ENCODE measurements around the gene CFAP97.
"Not testable (repeated sequence)": the region's sequence is repeated elsewhere in the genome, so short reads cannot be mapped to it uniquely, and the experiment has no call there.

CFAP97 gene

DNA sequence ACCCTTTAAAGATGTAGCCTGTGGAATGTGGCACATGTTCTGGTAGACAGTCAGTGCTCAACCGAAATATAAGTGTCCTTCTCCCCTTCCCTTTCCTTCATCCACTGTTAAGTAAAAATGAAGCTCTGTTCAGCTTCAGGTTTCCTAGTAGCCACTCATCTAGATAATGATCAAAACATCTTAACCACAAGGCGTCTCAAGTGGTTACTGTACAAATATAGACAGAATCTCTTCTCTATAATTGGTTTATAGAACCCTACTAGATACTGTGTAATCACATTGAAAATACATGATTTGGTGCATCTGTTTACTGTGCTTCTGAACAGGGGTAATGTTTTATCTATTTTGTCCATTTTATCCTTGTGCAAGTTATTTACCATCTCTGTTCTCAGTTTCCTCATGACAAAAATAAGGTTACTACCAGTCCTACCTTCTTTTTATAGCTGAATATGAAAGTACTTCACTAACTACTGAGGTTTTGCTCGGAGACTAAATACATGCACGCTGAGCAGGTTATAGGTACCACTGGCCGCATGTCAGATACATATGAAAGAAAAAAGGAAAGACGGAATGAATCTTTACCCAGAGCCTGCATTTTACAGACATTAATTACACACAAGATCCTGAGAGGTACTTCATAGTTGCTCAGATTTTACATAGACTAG, 81.0 kb downstream of the CFAP97 start:
- Histone ChIP-seq H3K9ac (ENCODE audit: low read length) (no peak overlapping the region), H3K79me2 (ENCODE audit: insufficient read depth, low read length) (no peaks in the 10 kb centered on the region), H3K9me2 (replicated peaks; ENCODE audit: insufficient read depth, low read length) (no peaks in the 10 kb centered on the region), H4K20me1 (ENCODE audit: low read depth, low read length) (no peaks in the 10 kb centered on the region), H3K27ac (ENCODE audit: low read depth, low read length) (no peak overlapping the region), H3K9me3 (ENCODE audit: insufficient read depth, low read length) (no peaks in the 10 kb centered on the region), H2AFZ (ENCODE audit: low read depth, low read length, severe bottlenecking) (no peak overlapping the region), H3K27me3 (ENCODE audit: low read length) (no peaks in the 10 kb centered on the region), H3K4me2 (ENCODE audit: low read depth, low read length, poor library complexity, severe bottlenecking) (no peak overlapping the region), H3F3A (ENCODE audit: insufficient read depth) (no peaks in the 10 kb centered on the region), H3K4me3 (ENCODE audit: insufficient read depth, low read length, poor library complexity, severe bottlenecking) (no peak overlapping the region), H3K36me3 (ENCODE audit: low read length) (no peaks in the 10 kb centered on the region)
- TF ChIP-seq, protein P1, sequence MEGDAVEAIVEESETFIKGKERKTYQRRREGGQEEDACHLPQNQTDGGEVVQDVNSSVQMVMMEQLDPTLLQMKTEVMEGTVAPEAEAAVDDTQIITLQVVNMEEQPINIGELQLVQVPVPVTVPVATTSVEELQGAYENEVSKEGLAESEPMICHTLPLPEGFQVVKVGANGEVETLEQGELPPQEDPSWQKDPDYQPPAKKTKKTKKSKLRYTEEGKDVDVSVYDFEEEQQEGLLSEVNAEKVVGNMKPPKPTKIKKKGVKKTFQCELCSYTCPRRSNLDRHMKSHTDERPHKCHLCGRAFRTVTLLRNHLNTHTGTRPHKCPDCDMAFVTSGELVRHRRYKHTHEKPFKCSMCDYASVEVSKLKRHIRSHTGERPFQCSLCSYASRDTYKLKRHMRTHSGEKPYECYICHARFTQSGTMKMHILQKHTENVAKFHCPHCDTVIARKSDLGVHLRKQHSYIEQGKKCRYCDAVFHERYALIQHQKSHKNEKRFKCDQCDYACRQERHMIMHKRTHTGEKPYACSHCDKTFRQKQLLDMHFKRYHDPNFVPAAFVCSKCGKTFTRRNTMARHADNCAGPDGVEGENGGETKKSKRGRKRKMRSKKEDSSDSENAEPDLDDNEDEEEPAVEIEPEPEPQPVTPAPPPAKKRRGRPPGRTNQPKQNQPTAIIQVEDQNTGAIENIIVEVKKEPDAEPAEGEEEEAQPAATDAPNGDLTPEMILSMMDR (IDR thresholded peaks at IDR 0.05; ENCODE audit: insufficient read depth, low read length, poor library complexity, severe bottlenecking) = no peak
- TF ChIP-seq EZH2phosphoT487 (conservative IDR thresholded peaks at IDR 0.05; ENCODE audit: low read length) = no peak

DNA sequence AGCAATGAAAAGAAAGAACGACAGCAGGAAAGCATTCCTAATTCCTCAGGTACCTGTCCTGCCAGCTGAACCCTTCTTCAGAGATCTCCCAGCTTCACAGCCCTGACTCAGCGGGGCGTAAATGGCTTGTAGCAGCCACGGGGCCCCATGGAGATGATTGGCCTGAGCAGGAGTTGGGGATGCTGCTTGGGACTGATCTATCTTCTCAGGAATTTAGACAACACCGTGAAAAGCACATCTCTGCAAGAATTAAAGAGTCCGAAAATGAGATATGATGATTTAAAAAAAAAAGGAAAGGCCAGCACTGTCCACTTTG, 83.2 kb downstream of the CFAP97 start:
- no peak overlapping the region for H3K4me2 ChIP-seq (ENCODE audit: low read depth, low read length, poor library complexity, severe bottlenecking)
- TF ChIP-seq, protein P1 (IDR thresholded peaks at IDR 0.05; ENCODE audit: insufficient read depth, low read length, poor library complexity, severe bottlenecking) = no peak
- no peak for TF ChIP-seq EZH2phosphoT487 (conservative IDR thresholded peaks at IDR 0.05; ENCODE audit: low read length)

DNA sequence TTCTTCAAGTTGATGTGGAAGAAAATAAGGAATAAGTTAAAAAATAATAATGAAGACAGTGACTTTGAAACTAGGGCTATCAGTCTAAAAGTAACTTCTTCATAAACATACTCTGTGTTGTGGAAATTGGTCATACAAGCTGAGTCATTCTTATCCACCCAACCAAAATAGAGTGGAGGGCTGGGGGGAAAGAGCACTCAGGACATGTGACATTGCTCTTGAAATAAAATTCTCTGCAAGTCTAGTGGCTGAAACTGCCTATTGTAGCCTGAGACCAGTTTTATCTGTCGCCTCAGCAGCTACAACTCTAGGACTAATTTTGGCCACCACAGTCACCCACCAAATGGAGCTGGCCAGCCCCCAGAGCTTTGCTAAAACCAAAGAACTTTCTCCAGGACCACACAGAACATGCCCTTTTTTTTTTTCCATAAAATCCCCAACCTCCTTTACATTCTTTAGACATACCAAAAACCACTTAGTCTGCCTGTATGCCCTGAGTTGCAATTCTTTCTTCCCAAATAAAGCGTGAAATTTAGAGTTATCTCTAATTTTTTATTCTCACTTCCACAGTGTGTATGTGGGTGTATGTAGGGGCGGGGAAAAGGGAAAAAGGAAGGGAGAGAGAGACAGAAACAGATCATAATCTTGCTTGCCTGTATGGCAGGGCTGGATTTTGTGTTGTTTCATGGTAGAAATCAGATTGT, 83.7 kb downstream of the CFAP97 start:
- no peaks in the 10 kb centered on the region for H3K79me2 ChIP-seq (ENCODE audit: insufficient read depth, low read length)
- H2AFZ ChIP-seq (ENCODE audit: low read depth, low read length, severe bottlenecking) = no peak overlapping the region
- H3F3A ChIP-seq (ENCODE audit: insufficient read depth) = no peaks in the 10 kb centered on the region
- TF ChIP-seq, protein P1 (IDR thresholded peaks at IDR 0.05; ENCODE audit: insufficient read depth, low read length, poor library complexity, severe bottlenecking) = no peak
- no peak for TF ChIP-seq EZH2phosphoT487 (conservative IDR thresholded peaks at IDR 0.05; ENCODE audit: low read length)
- no peak overlapping the region for H3K9ac ChIP-seq (ENCODE audit: low read length)
- H3K27me3 ChIP-seq (ENCODE audit: low read length) = no peaks in the 10 kb centered on the region
- no peak overlapping the region for H3K27ac ChIP-seq (ENCODE audit: low read depth, low read length)
- no peak overlapping the region for H3K4me2 ChIP-seq (ENCODE audit: low read depth, low read length, poor library complexity, severe bottlenecking)
- no peaks in the 10 kb centered on the region for H3K9me3 ChIP-seq (ENCODE audit: insufficient read depth, low read length)
- H4K20me1 ChIP-seq (ENCODE audit: low read depth, low read length) = no peaks in the 10 kb centered on the region
- no peaks in the 10 kb centered on the region for H3K9me2 ChIP-seq (replicated peaks; ENCODE audit: insufficient read depth, low read length)
- H3K4me3 ChIP-seq (ENCODE audit: insufficient read depth, low read length, poor library complexity, severe bottlenecking) = no peak overlapping the region
- no peaks in the 10 kb centered on the region for H3K36me3 ChIP-seq (ENCODE audit: low read length)

More for the DNA sequence above, 83.2 kb downstream of the CFAP97 start:
- Histone ChIP-seq H3K79me2 (ENCODE audit: insufficient read depth, low read length) (no peaks in the 10 kb centered on the region), H3K9ac (ENCODE audit: low read length) (no peak overlapping the region), H3F3A (ENCODE audit: insufficient read depth) (no peaks in the 10 kb centered on the region), H4K20me1 (ENCODE audit: low read depth, low read length) (no peaks in the 10 kb centered on the region), H3K9me3 (ENCODE audit: insufficient read depth, low read length) (no peaks in the 10 kb centered on the region), H3K27ac (ENCODE audit: low read depth, low read length) (no peak overlapping the region), H3K4me3 (ENCODE audit: insufficient read depth, low read length, poor library complexity, severe bottlenecking) (no peak overlapping the region), H3K27me3 (ENCODE audit: low read length) (no peaks in the 10 kb centered on the region), H3K36me3 (ENCODE audit: low read length) (no peaks in the 10 kb centered on the region), H2AFZ (ENCODE audit: low read depth, low read length, severe bottlenecking) (no peak overlapping the region), H3K9me2 (replicated peaks; ENCODE audit: insufficient read depth, low read length) (no peaks in the 10 kb centered on the region)

DNA sequence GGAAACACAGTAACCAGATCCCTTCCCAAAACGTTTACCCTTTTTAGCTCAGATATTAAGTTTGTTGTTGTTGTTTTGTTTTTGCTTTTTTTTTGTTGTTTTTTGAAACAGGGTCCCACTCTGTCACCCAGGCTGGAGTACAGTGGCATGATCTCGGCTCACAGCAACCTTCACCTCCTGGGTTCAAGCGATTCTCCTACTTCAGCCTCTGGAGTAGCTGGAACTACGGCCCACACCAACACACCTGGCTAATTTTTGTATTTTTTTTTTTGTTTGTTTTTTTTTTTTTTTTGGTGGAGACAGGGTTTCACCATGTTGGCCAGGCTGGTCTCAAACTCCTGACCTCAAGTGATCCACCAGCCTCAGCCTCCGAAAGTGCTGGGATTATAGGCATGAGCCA, 84.3 kb downstream of the CFAP97 start:
- not testable (repeated sequence) for H3K27ac ChIP-seq (ENCODE audit: low read depth, low read length); H3K9me2 ChIP-seq (replicated peaks; ENCODE audit: insufficient read depth, low read length); H2AFZ ChIP-seq (ENCODE audit: low read depth, low read length, severe bottlenecking); H3K9me3 ChIP-seq (ENCODE audit: insufficient read depth, low read length); H3F3A ChIP-seq (ENCODE audit: insufficient read depth); H3K4me2 ChIP-seq (ENCODE audit: low read depth, low read length, poor library complexity, severe bottlenecking); H3K79me2 ChIP-seq (ENCODE audit: insufficient read depth, low read length); H3K9ac ChIP-seq (ENCODE audit: low read length); H3K4me3 ChIP-seq (ENCODE audit: insufficient read depth, low read length, poor library complexity, severe bottlenecking); H3K36me3 ChIP-seq (ENCODE audit: low read length); H4K20me1 ChIP-seq (ENCODE audit: low read depth, low read length); H3K27me3 ChIP-seq (ENCODE audit: low read length)

Measured in SU-DHL-6 (cell line).